COLO668 (cell line): ENCODE results near the gene RGPD4.
"Not testable (repeated sequence)": the region's sequence is repeated elsewhere in the genome, so short reads cannot be mapped to it uniquely, and the experiment has no call there.

Experiments used
- DNase-seq: peaks from one replicate; lab custom pipeline; 2025; ENCODE audit not compliant: unreplicated experiment; lab: John Stamatoyannopoulos, UW

RGPD4 gene

GRCh38 chr2:107826749-107827148, at the start of gene RGPD4:
RGPD4 (plus strand) TSS chr2:107826892; CDS start chr2:107827014, 122 bp downstream.
- DNase-seq = not testable (repeated sequence)

DNA sequence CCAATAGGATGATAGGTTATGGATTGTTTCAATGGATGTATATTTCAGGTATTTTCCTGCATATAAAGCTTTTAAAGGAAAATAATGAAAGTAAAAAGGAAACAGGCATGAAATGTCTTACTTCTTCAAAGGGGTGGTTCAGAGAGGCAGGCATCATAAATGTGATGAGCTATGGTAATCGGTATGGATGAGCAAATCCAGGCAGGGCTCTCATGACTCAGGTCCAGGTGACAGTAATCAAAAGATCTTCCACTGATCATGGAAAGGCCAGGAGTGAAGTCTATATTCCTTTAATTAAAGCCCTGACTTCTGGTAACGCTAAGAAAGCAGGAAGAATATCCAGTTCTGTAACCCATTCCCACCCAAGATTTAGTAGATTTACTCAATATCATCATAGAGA, 48.7 kb upstream of the RGPD4 start:
- DNase-seq = no peak

GRCh38 chr2:107785756-107786155, 40.9 kb upstream of the RGPD4 start:
- DNase-seq = no peak

DNA sequence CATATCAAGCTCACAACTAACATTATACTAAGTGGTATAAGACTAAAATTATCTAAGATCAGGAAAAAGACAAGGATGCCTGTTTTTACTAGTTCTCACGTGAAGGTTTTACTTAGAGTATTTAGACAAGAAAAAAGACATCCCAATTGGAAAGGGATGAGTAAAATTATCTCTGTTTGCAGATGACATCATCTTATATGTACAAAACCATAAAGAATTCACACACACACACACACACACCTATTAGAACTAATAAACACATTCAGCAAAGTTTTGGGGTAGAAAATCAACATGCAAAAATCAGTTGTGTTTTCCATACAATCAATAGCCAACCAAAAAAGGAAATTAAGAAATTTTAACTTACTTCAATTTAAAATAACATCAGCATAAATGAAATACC, 35.9 kb upstream of the RGPD4 start:
- DNase-seq = no peak

DNA sequence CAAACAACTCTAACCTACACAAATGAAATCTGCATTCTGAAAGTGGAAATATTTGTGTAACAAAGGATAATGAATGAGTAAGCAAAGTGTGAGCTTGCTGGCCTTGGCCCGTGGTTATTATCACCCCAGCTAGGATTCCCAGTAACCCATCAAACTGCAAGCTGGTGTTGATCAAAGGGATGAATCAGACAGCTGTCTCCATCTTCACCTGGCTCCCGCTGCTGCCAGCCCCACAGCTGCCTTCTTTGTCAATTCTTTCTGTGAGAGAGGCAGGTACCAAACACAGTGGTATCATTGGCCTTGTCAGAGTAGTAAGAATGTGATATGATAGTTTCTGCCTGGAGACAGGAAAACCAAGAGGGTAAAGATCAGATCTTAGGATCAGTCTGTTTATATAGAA, 25.2 kb upstream of the RGPD4 start:
- DNase-seq = no peak

GRCh38 chr2:107804608-107805498, 21.8 kb upstream of the RGPD4 start:
- DNase-seq = no peak

DNA sequence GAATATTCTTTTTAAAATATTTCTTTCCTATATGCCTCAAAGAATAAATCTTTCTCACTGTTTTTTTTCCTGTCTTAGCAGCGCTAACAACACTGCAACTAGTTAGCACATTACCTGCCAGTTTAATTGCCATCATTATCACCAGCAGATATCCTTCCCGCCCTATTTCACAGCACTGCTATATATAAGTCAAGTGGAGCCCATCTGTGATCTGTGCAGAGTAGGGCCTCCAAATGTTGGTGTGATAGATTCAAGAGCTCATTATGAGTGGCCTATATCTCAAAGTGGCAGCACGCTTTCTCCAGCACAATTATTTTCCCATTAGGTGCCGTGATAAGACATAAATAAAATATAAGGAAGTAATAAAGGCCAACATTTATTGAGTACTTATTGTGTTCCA, 19.8 kb upstream of the RGPD4 start:
- DNase-seq = no peak

DNA sequence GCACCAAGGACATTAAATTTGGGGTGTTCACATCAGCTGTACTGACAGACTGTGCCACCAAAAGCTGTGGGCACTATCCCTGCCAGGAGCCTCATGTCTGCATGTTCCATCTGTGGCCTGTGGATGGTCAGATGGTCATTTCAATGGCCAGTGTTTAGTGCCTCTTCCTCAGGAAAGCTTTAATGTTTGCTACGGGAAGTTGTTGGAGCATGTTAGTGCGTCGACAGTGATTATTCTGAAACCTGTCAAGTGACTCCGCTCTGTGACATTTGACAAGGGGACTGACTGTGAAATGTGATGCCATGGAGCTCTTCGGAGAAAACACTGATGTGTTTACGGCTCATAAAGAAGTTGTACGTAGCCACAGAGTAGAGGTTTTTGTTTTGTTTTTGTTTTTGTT, 18.7 kb upstream of the RGPD4 start:
- DNase-seq = no peak

- DNase-seq = no peak
These were observed 17.7 kb upstream of the RGPD4 start for GRCh38 chr2:107808959-107809358.

GRCh38 chr2:107809835-107810234, 16.9 kb upstream of the RGPD4 start:
- no peak for DNase-seq

DNA sequence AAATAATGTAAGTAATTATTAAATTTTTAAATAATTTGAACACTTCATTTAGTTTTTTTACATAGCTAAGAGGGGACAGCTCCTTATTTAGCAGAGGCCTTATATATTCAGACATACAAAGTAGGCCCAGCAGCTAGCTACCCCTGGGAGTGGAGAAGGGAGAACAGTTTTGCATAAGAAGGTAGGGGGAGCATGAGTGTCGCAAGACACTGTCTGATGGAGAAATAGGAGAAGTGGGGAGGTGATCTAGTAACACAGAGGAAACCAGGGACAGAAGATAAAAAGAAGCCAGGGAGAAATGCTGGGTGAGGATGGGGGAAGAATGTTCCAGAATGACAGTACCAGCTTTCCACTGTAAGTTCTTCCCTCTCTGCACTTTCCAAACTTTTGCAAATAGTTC, 16.0 kb upstream of the RGPD4 start:
- no peak for DNase-seq

- DNase-seq = no peak
These were observed 15.3 kb upstream of the RGPD4 start for GRCh38 chr2:107811411-107811810.

DNA sequence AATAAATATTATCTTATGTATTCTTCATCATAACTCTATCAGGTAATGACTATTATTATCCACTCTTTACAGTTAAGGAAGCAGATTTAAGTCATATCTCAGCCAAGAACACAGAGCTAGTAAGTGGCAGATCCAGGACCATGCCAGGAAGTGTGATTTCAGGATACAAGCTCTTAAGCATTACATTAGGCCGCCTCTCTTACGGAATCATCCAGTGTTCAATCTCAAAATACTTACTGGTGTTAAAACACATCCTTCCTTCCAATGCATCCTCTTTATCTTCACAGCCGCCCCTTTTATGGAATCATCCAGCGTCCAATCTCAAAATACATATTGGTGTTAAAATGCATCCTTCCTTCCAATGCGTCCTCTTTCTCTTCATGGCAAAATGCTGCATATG, 14.7 kb upstream of the RGPD4 start:
- no peak for DNase-seq

- DNase-seq = no peak
These were observed 9.3 kb upstream of the RGPD4 start for GRCh38 chr2:107817378-107817777.

DNA sequence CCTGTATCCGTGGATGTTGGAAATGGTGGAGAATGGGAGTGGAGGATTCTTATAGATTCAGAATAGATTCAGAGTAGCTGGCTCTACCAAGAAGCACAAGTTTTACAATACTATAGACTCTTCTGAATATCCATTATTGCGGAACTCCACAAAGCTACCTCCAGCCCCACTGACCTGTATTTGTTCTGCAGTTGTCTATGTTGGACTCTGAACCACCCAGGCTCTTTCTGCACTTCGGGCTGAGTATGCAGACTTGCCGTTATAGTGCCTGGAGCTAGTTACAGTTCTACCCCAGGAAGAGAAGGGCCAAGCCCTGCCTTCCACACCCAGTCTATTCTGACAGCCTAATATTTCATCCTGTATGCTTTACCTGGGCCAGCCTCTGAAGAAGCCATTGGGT, 4.4 kb upstream of the RGPD4 start:
- DNase-seq = no peak

DNA sequence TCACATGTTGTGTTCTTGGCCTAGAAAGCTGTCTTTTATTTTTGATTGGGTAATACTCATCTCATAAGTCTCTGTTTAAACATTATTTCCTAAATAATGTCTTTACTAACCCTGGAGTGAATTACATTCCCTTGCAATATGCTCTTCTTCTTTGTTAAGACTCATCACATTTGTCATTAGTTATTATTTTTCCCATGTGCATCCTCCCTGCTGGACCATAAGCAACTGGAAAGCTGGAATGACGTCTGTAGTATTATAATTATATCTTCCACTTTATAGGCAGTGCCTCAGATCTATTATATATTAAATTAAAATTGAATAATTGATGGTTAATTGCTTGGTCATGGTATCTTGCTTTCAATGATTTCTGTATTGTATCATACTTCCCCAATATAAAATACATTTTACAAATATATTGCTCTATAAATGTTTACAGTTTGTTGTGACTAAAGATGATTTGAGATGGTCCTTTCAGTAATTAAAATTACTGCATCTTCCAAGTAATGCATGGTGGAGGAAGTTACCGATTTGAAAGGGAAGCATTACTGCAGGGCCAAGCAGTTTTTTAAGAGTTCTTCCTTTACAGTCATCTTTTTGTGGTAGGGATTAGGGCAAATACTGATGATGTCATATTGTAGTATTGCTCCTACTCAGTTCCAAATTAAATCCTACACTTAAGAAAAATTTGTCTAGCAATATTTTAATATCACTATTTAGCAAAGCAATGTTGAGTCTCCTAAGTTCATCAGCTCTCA, 2.1 kb upstream of the RGPD4 start:
- DNase-seq = no peak

GRCh38 chr2:107825206-107825563, 1.5 kb upstream of the RGPD4 start:
- no peak for DNase-seq

DNA sequence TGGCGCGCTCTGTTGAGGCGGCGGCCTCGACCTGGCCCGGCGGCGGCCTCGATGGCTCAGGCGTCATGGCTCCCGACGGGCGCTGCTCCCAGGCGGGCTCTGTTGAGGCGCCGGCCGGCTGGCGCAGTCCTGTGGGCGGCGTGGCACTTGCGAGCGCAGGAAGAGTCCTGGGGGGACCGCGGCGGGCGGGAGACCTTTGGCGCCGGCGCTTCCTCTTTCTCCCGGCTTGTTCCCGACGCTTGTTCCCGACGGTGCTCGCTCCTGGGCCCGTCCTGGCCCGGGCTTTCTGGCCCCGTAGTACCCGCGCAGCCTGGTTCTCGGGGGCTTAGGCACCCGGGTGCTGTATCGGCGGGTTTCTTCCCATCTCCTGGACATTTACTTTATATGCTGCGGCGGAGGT, 2.8 kb downstream of the RGPD4 start:
- DNase-seq = not testable (repeated sequence)

DNA sequence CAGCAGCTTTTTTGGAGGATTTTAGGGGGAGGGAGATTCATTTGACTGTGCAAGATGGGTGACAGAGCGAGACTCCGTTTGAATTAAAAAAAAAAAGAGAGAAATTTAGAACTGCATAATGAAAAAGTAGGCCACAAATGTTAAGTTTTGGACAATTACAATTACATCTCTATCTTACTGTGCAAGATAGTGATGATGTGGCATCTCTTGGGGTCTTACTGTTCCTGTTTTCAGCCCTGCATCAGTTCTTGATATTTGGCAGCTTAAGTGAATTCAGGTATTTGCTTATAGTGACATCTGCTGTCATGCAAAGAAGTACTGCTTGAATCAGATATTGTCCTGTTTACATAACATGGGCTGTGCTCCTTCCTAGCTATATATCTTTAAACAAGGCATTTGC, 6.5 kb downstream of the RGPD4 start:
- not testable (repeated sequence) for DNase-seq

DNA sequence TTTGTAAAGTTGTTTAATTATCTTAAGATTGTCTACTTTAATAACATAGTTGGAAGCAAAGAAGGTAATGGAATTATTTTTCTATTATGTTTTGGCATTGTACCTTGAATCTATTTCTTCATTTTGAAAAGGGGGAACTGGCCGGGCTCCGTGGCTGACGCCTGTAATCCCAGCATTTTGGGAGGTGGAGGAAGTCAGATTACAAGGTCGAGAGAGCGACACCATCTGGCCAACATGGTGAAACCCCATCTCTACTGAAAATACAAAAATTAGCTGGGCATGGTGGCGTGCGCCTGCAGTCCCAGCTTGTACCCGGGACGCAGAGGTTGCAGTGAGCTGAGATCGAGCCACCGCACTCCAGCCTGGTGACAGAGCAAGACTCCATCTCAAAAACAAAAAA, 6.9 kb downstream of the RGPD4 start:
- DNase-seq = not testable (repeated sequence)

DNA sequence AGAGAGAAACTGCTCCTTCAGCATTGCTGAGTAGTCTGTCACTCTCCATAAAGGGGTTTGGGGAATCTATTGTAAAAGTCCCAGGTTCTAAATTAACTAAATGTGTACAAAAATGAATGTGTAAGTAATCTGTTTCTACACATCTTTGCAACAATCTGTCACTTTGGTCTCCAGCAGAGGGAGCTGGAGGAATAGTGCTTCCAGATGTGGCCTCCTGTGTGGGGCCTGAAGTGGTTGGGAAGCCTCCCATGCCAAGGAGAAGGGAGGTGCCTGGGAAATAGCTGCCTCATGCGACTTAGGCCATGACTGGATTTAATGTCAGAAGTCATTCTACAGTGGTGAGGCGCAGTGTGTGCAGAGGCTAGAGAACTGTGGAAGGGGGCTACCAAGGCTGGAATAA, 89.4 kb downstream of the RGPD4 start:
- not testable (repeated sequence) for DNase-seq

GRCh38 chr2:107916696-107917370, 90.1 kb downstream of the RGPD4 start:
- DNase-seq = not testable (repeated sequence)
